WERI-Rb-1 (cell line): ENCODE results near the gene PHC2.

Source experiments
- DNase-seq: peaks from one replicate; pipeline ENCODE4 v3.0.0-alpha.2; 2020
- H3K27ac ChIP-seq: fragments of 250-450 bp; sonication (Bioruptor Pico); 2 replicates; pipeline ENCODE4 v1.5.1; 2020; ENCODE audit warnings: mild to moderate bottlenecking, moderate library complexity
- H3K27me3 ChIP-seq: fragments of 250-450 bp; sonication (Bioruptor Pico); 2 replicates; pipeline ENCODE4 v1.5.1; 2021; ENCODE audit warnings: mild to moderate bottlenecking, low read depth, moderate library complexity; ENCODE audit not compliant: insufficient read depth, severe bottlenecking
- H3K36me3 ChIP-seq: fragments of 250-450 bp; sonication (Bioruptor Pico); 2 replicates; pipeline ENCODE4 v1.5.1; 2020; ENCODE audit warnings: mild to moderate bottlenecking, moderate library complexity
- H3K4me3 ChIP-seq: 2 replicates; pipeline ENCODE4 v1.5.1; 2011; ENCODE audit warnings: low read depth, mild to moderate bottlenecking, control low read depth, low read length
- H3K9me3 ChIP-seq: fragments of 250-450 bp; sonication (Bioruptor Pico); 2 replicates; pipeline ENCODE4 v1.5.1; 2021; ENCODE audit warnings: mild to moderate bottlenecking, moderate library complexity; ENCODE audit not compliant: severe bottlenecking
- CTCF ChIP-seq: IDR thresholded peaks from 2 replicates; pipeline ENCODE4 v1.5.1; 2011; ENCODE audit warnings: low read depth, mild to moderate bottlenecking, control low read depth, inconsistent platforms, low read length

PHC2 gene

DNA sequence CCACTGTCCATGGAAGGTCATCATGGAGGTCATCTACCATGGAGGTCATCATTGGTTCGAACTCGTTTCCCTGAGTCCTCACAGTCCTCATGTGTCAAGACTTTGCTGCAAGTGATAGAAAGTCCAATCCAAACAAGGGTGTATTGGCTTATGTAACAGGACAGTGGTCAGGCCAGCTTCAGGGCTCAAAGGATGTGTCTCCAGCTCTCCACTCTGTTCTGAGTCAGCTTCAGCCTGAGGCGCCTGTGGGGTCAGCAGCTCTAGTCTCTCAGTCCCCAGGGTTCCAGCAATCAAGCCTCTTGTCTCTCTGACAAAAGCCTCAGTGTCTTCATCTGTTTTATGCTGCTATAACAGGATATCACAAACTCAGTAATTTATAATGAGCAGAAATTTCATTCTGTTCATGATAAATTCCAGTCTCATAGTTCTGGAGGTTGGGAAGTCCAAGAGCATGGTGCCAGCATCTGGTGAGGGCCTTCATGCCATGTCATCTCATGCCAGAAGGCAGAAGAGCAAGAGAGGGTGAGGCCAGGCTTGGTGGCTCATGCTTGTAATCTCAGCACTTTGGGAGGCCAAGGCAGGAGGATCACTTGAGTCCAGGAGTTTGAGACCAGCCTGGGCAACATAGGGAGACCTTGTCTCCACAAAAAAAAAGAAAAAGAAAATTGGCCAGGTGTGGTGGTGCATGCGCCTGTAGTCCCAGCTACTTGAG is 129.5 kb downstream of the PHC2 start:
- Histone ChIP-seq H3K27me3 (no peaks in the 10 kb centered on the region), H3K9me3 (no peaks in the 10 kb centered on the region), H3K4me3 (no peak overlapping the region), H3K27ac (no peak overlapping the region), H3K36me3 (peaks cover 34% of the 10 kb centered on the region)
- no peak for DNase-seq
- no peak for TF ChIP-seq CTCF

DNA sequence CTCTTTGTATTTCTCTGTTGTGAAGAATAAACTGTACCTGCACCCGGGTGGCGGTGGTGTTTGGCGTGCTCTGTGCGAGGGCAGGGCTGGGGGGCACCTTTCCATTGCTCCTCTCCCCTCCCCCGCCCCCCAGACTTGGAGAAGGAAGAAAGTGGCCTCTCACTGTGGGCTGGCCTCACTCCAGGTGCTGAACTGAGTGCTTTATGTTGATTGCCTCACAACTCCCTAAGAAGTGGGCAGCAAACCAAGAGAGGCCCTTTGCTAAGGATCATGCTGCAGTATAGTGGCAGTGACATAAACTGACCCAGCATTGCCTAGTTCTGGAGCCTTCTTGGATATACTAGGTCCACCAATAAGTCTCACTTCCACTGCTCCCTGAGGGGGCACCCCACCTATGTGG is 130.2 kb downstream of the PHC2 start:
- no peak for DNase-seq
- no peak overlapping the region for H3K4me3 ChIP-seq
- no peak for TF ChIP-seq CTCF
- H3K9me3 ChIP-seq = no peaks in the 10 kb centered on the region
- no peak overlapping the region for H3K27ac ChIP-seq
- no peaks in the 10 kb centered on the region for H3K27me3 ChIP-seq
- peaks cover 42% of the 10 kb centered on the region for H3K36me3 ChIP-seq

GRCh38 chr1:33299461-33300155 is 131.3 kb downstream of the PHC2 start:
- peaks cover 48% of the 10 kb centered on the region for H3K36me3 ChIP-seq
- no peak overlapping the region for H3K4me3 ChIP-seq
- no peaks in the 10 kb centered on the region for H3K9me3 ChIP-seq
- DNase-seq = no peak
- H3K27me3 ChIP-seq = no peaks in the 10 kb centered on the region
- no peak for TF ChIP-seq CTCF
- no peak overlapping the region for H3K27ac ChIP-seq

- no peaks in the 10 kb centered on the region for H3K9me3 ChIP-seq
- peaks cover 53% of the 10 kb centered on the region for H3K36me3 ChIP-seq
- no peaks in the 10 kb centered on the region for H3K27me3 ChIP-seq
- H3K4me3 ChIP-seq = no peak overlapping the region
- no peak overlapping the region for H3K27ac ChIP-seq
- peak; percentile 95 for TF ChIP-seq CTCF
- peak; percentile 80 for DNase-seq
Observed at GRCh38 chr1:33298623-33299277, 132.1 kb downstream of the PHC2 start.

DNA sequence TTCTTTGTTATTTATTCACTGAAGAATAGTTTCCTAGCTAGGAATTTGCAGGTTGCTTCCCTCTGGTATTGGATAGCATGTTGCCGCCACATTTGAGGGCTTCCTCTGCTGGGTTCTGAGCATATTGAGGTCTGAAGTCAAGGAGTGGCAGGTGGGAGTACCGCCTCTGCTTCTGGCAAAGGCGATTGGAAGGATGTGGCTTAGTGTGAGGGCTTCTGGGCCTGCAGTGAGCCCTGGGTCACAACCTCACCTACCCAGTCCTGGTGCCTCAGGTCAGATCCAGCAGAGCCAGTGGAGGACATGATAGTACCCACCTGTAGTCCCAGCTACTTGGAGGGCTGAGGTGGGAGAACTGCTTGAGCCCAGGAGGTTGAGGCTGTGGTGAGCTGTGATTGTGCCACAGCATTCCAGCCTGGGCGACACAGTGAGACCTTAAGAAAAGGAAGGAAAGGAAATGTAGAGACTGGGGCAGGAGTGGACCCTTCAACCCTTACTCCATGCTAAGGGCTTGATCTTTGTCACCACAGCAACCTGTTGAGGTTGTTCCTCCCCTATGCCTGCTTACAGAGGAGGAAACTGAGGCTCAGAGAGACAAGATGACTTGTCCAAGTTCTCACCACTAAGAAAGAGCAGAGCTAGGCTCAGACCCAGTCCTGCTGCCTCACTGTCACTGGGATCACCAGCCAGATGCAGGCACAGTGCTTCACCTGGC is 132.8 kb downstream of the PHC2 start:
- Histone ChIP-seq H3K27ac (no peak overlapping the region), H3K9me3 (no peaks in the 10 kb centered on the region), H3K4me3 (no peak overlapping the region), H3K27me3 (no peaks in the 10 kb centered on the region), H3K36me3 (peaks cover 59% of the 10 kb centered on the region)
- DNase-seq = no peak
- TF ChIP-seq CTCF = no peak
